Embryonic facial prominence (tissue), 1 donor: ENCODE data around the gene ATF6.
"Not testable (repeated sequence)": the region's sequence is repeated elsewhere in the genome, so short reads cannot be mapped to it uniquely, and the experiment has no call there.

Experiments used
- DNase-seq: peaks from one replicate; pipeline ENCODE4 v3.0.0-alpha.2; 2016; ENCODE audit errors: extremely low spot score

Gene ATF6

DNA sequence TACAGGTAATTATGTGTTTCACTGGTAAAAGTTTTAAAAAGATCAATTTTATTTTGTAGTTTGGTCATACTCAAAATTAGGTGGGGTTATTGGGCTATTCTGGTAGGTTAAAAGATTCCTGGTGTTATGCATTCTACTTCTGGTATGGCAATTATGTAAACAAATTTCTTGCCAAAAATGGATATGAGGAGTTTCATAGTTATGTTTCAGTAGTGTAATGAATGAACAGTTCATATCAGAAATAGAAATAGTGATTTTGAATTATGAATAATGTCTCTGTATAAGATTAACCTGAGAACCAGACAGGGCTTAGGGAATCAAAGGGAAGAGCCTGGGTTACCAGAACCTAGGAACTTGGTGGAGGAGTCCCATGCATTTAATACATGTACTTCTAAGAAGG lies 15.9 kb downstream of the ATF6 start:
- no peak for DNase-seq

DNA sequence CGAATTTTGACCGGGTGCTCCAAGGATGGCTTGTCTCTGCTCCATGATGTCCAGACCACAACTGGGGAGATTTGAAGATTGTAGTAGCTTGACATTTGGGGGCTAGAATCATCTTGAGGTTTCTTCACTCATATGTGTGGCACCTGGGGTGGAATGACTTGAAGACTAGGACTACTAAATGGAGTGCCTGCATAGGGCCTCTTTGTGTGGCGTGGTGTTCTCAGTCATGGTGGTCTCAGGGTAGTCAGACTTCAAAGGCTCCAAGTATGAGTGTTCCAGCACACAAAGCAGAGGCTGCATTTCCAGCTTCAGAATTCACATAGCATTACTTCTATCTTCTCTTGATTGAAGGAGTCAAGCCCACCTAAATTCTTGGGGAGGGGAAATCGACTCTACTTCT lies 16.8 kb downstream of the ATF6 start:
- DNase-seq = no peak

- no peak for DNase-seq
These were observed 18.8 kb downstream of the ATF6 start for GRCh38 chr1:161784968-161785367.

DNA sequence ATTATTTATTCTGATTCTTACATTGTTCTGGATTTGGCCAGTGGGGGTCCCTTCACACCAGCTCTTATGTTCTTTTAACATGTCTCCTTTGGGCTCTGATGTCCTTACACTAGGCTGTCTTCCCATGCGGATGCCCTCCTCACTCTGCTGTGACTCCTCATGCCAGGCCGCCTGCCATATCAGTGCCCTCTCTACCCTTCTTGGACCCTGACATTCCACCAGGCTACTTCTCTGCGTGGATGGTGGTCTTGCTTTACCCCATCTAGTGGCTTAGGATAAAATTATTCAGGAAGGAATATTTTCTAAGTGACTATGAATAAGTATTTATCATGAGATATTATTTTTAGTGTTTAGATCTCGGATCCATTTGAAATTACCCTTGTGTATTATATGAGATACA lies 21.2 kb downstream of the ATF6 start:
- no peak for DNase-seq

- no peak for DNase-seq
These were observed 24.6 kb downstream of the ATF6 start for GRCh38 chr1:161790587-161791317.

DNA sequence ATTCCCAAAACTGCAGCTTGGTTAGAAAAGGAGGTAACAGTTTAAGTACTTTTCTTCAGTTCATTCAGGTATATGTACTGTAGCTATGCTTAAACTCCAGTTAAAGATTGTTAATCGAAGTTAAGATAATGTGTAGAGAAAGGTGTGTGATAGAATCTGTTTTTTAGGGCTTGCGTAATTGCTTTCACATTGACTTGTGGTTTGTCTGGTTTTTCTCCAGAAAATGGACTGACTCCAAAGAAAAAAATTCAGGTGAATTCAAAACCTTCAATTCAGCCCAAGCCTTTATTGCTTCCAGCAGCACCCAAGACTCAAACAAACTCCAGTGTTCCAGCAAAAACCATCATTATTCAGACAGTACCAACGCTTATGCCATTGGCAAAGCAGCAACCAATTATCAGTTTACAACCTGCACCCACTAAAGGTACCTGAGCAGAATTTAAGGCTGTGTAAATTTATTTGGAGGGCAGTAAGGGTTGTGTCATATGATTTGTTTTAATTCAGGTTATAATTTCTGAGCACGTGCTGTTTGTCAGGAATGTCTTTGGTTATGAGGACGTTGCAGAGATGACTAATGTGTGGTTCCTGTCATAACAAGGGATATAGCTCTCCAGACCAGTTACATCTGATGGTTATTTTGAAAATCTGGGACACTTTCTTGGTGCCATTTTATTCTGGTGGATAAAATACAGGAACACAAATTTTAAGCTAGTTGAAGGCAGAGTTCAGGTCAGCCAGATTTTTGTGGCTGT lies 26.0 kb downstream of the ATF6 start:
- no peak for DNase-seq

DNA sequence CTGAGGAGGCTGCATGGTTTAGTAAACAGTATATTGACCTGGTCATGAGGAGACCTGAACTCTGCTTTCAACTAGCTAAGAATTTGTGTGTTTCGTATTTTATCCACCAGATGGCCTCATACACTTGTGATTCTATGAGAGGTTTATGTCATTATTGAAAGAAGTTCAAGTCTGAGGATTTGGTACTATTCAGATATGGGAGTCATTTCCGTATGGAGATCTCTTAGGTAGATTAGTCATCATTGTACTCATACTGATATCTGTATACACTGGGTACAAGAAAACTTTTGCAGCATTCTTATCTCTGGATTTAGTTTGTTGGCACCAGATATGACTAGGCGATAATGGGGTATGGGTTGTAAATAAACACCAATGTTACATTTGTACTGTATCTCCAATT lies 26.6 kb downstream of the ATF6 start:
- peak; percentile 34 for DNase-seq

DNA sequence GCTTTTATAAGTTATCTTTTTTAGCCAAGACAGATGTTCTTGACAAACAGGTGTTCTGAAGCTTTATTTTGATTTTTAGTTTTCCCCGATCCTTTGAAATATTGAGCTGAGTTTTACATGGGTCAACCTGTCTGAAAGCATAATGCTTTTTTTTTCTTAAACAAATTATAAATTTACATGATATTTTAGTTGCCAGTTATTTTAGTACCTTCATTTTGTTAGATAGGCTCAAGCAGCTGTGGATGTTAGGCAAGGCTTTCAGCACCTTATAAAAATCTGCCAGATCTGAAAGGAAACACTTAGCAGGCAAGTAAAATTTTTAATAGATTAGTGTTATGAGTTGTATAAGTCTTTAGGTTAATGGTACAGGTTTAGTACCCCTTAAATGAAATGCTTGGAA lies 33.7 kb downstream of the ATF6 start:
- no peak for DNase-seq

DNA sequence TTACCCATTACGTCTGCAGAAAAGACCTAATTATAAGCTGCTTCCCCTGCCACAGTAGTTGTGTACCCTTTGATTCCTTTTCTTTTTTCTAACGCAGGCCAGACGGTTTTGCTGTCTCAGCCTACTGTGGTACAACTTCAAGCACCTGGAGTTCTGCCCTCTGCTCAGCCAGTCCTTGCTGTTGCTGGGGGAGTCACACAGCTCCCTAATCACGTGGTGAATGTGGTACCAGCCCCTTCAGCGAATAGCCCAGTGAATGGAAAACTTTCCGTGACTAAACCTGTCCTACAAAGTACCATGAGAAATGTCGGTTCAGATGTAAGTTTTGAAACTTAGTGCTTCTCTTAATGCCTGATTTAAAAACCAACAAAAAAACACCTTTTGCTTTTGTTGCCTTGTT lies 35.8 kb downstream of the ATF6 start:
- no peak for DNase-seq

GRCh38 chr1:161803181-161803580 lies 37.1 kb downstream of the ATF6 start:
- DNase-seq = no peak

- DNase-seq = peak; percentile 36
These were observed 39.5 kb downstream of the ATF6 start for GRCh38 chr1:161805399-161806197.

DNA sequence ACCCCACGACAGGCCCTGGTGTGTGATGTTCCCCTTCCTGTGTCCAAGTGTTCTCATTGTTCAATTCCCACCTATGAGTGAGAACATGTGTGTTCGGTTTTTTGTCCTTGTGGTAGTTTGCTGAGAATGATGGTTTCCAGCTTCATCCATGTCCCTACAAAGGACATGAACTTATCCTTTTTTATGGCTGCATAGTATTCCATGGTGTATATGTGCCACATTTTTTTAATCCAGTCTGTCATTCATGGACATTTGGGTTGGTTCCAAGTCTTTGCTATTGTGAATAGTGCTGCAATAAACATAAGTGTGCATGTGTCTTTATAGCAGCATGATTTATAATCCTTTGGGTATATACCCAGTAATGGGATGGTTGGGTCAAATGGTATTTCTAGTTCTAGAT lies 43.1 kb downstream of the ATF6 start:
- DNase-seq = not testable (repeated sequence)

- DNase-seq = not testable (repeated sequence)
These were observed 43.5 kb downstream of the ATF6 start for GRCh38 chr1:161809656-161810055.

- DNase-seq = no peak
These were observed 44.7 kb downstream of the ATF6 start for GRCh38 chr1:161810780-161811179.

GRCh38 chr1:161816201-161816600 lies 50.1 kb downstream of the ATF6 start:
- no peak for DNase-seq

DNA sequence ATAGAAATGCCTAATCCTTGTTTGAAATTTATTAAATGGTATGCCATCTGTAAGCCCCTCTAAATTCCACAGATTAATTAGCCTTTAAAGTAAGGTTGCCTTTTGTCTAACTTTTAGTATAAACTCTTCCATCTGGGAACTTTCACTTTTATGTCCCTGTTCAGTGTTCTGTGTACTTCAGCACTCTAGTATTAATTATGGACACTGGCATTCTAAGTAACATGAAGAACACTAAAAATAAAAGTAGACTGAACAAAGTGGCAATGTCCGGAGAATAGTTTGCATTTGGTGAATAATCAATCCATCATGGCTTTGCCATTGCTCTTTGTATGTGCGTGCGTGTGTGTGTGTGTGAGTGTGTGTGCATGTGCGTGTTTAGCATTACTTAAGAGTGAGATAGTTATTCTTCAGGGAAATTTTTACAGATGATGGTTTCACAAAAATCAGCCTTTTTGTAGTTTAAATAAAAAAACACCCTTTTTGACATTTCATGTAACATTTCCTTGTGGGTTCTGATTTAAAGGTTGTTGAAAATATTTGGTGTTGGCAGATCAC lies 51.1 kb downstream of the ATF6 start:
- no peak for DNase-seq

DNA sequence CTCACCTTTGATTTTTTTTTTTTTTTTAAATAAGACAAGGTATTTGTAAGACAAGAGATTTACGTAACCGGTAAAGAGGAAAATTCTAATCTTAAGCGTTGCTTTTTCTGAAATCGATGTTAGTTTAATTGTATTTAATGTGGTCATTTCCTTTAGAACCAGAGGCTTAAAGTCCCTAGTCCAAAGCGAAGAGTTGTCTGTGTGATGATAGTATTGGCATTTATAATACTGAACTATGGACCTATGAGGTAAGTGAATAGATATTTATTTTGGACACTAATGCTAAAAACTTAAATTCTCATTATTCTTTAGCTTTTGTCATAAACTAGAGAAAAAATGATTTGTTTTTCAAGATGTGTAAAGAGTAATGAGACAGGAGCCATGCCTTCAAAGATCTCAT lies 54.8 kb downstream of the ATF6 start:
- no peak for DNase-seq

DNA sequence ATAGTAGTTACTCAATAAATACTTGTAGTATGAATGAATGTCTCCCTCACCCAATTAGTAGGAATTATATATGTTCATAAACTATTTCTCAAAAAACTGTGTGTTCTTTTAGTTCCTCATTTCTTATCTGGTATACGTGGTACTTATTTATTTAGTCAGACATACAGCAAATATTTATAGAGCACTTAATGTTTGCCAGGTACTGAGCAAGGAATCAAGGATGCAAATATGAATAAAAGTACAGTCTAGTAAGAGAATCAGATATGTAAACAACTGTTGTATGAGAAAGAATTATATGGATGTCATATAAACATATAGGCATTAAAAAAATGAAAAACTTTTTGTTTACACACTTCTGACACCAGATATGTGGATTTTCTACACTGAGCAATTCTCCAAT lies 58.5 kb downstream of the ATF6 start:
- DNase-seq = no peak

DNA sequence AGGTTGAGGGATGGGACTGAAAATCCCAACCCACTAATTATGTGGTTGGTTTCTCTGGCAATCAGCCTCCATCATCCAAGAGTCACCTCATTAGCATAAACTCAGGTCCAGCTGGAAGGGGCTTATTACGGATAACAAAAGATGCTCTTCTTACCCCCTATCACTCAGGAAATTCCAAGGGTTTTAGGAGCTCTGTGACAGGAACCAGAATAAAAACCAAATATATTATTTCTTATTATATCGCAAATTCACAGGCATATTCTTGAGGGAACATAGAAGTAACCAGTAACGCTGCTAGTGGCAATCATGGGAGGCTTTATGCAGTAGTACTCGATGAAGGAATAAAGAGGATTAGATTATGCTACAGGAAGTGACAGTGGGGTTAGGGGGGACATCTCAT lies 59.7 kb downstream of the ATF6 start:
- DNase-seq = no peak

GRCh38 chr1:161826478-161826877 lies 60.4 kb downstream of the ATF6 start:
- DNase-seq = no peak

GRCh38 chr1:161827786-161828185 lies 61.7 kb downstream of the ATF6 start:
- DNase-seq = no peak

DNA sequence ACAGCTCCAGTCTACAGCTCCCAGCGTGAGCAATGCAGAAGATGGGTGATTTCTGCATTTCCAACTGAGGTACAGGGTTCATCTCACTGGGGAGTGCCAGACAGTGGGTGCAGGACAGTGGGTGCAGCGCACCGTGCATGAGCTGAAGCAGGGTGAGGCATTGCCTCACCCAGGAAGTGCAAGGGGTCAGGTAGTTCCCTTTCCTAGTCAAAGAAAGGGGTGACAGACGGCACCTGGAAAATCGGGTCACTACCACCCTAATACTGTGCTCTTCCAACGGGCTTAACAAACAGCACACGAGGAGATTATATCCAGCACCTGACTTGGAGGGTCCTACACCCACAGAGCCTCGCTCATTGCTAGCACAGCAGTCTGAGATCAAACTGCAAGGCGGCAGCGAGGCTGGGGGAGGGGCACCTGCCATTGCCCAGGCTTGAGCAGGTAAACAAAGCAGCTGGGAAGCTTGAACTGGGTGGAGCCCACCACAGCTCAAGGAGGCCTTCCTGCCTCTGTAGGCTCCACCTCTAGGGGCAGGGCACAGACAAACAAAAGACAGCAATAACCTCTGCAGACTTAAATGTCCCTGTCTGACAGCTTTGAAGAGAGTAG lies 66.3 kb downstream of the ATF6 start:
- not testable (repeated sequence) for DNase-seq
